SK-N-DZ (cell line): ENCODE results near the gene RASA3.
"Not testable (repeated sequence)": the region's sequence is repeated elsewhere in the genome, so short reads cannot be mapped to it uniquely, and the experiment has no call there.

Experiments
- DNase-seq: peaks from one replicate; pipeline ENCODE4 v3.0.0-alpha.2; 2015; ENCODE audit warnings: low spot score

The RASA3 gene

GRCh38 chr13:114081761-114082681, 50.4 kb downstream of the RASA3 start:
- DNase-seq, result no peak

- DNase-seq, result no peak
Observed at GRCh38 chr13:114080739-114081561, 51.5 kb downstream of the RASA3 start.

DNA sequence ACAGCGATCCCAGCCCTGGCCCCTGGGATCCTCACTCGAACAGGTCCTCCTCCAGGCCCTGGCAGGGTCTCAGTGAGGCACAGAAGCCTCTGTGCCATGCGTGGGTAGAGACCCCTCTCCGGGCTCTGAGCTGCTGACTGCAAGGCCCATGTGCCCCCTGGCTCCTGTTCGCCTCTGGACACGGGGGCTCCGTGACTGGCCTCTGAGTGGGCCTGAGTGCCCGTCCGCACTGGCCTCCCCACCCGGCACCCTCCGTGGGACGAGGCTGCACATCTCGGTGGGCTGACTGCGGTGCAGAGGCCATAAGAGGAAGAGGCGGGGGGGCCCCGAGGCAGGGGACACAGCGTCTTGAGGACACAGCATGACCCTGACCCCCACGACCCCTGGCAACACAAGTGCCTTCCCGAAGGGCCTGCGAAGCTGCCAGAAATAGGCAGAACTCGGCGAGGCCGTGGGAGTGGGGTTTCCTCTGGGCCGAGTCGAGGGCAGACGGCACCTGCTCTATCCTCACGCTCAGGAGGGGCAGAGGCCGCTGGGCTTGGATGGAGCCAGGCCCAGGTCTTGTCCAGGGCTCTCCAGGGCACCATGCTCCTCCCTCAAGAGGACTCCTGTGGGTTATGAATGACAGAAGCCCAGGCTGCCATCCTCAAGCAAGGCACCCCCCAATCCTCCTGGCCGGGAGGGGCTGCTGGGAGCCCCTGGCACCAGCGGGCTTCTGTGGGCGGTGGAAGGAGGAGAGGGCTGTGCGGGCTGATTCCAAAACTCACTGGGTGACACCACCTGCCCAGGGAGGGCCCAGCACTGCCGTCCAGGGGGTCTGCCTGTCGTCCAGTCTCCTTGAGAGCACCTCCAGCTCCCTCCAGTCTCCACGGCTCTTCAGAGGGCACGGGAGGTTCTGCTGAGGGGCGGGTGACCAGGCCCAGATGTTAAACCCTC, 52.6 kb downstream of the RASA3 start:
- DNase-seq, result no peak

GRCh38 chr13:114078461-114079451, 53.7 kb downstream of the RASA3 start:
- no peak for DNase-seq

- peak; percentile 83 for DNase-seq
Observed at GRCh38 chr13:114077933-114078325, 54.5 kb downstream of the RASA3 start.

DNA sequence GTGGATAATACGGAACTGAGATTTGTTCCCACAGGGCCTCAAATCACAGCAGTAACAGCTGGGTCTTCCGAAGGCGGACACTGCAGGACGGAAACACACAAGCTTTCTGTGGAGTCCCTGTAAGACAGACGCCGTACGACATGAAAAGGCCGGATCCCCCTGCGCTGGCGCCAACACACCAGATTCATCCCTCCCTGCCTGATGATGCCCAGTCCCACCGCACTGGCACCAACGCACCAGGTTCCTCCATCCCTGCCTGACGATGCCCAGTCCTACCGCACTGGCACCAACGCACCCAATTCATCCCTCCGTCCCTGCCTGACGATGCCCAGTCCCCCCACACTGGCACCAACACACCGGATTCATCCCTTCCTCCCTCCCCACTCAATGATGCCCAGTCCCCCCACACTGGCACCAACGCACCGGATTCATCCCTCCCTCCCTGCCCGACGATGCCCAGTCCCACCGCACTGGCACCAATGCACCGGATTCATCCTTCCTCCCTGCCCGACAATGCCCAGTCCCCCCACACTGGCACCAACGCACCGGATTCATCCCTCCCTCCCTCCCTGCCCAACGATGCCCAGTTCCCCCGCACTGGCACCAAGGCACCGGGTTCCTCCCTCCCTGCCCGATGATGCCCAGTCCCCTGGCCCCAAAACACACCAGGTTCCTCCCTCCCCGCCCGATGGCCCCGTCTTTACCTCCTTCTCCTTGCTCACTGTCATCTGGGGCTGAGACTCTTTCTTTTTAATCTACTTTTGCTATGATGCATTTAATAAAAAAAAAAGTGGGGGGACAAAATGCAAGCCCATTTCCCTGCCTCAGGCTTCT, 55.1 kb downstream of the RASA3 start:
- no peak for DNase-seq

DNA sequence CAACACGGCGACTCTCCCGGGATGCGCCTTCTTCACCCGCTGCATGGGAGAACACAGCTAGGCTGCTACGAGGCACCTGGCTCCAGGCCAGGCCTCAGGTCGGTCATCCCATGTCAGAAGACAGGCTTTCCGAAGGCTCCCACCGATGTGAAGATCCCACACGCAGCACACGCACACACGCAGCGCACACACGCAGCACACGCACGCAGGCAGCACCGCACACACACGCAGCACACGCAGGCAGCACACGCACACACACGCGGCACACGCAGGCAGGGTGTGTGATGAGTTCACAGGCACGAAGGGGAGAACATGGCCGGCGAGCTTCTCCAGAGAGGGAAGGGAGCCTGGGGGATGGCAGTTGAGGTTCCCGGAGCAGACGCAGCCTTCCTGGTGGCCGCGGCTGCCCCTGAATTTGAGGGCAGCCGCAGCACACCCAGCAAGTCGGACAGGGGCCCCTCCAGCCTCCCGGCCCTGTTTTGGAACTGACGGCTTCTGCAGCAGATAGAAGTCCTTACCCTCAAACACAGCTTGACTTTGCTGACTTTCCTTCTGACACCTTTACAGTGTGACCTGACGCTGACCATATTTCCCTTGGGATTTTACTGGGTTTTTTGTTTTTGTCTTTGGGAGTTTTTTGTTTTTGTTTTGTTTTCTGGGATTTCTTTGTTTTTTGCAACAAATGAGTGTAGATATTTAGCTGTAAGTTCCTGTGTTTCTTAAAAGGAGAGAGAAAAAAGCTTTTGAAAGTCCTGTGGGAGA, 55.9 kb downstream of the RASA3 start:
- no peak for DNase-seq

DNA sequence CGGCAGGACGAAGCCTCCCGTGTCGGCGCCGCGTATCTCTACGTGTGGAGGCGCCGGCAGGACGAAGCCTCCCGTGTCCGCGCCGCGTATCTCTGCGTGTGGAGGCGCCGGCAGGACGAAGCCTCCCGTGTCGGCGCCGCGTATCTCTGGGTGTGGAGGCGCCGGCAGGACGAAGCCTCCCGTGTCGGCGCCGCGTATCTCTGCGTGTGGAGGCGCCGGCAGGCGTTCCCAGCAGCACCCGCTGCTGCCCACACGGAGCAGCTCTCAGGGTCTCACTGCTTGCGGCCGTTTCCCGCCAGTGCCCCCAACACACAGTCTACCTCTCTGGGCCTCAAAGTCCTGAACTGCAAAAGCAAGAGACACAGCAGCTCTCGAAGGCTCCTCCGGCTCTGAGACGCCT, 56.6 kb downstream of the RASA3 start:
- not testable (repeated sequence) for DNase-seq

GRCh38 chr13:114074671-114075315, 57.6 kb downstream of the RASA3 start:
- DNase-seq, result no peak

DNA sequence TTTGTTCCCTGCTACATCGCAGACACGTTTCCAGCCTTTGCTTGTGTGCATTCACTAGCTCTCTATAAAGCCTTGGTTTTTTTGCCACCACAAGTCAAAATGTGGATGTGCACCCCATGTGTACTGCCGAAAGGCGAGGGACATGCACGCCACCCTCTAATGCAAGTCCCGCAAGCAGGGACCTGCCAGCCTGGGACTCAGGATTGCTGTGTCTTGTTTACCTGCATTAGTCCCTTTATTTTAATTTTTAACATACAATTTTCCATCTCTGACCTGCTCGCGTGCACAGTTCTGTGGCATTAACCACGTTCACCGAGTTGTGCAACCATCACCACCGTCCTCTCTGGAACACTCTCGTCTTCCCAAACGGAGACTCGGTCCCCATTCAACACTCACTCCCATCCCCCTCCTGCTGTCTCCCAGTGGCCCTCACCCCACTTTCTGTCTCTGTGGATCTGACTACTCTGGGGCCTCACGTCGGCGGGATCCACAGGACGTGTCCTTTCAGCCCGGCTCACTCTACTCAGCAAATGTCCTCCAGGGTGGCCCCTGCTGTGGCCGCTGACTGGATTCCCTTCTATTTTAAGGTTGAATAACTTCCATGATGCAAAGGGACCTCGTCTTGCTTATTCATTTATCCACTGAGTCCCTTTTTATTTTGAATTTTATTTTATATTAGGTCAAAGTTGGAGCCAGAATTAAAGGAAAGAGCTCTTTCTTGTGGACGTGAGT, 58.4 kb downstream of the RASA3 start:
- no peak for DNase-seq

DNA sequence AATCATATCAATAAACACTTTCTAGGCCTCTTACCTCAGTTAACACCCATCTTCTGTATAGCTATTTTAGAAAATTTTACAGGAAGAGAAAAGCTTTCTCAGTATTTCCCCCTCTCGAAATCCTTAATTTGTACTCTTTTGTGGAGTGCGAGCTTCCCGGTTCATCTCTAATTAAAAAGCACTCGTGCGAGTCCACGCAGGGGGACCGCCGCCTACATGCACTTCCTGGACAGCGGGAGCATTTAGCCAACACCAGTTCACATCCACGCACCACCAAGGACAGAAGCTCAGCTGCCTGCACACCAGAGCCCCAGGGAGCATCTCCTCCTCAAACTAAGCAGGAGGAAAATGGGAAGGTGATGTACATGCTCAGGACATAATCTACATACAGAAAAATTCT, 60.0 kb downstream of the RASA3 start:
- no peak for DNase-seq

GRCh38 chr13:114071991-114072390, 60.4 kb downstream of the RASA3 start:
- no peak for DNase-seq

GRCh38 chr13:114071410-114071809, 61.0 kb downstream of the RASA3 start:
- no peak for DNase-seq

DNA sequence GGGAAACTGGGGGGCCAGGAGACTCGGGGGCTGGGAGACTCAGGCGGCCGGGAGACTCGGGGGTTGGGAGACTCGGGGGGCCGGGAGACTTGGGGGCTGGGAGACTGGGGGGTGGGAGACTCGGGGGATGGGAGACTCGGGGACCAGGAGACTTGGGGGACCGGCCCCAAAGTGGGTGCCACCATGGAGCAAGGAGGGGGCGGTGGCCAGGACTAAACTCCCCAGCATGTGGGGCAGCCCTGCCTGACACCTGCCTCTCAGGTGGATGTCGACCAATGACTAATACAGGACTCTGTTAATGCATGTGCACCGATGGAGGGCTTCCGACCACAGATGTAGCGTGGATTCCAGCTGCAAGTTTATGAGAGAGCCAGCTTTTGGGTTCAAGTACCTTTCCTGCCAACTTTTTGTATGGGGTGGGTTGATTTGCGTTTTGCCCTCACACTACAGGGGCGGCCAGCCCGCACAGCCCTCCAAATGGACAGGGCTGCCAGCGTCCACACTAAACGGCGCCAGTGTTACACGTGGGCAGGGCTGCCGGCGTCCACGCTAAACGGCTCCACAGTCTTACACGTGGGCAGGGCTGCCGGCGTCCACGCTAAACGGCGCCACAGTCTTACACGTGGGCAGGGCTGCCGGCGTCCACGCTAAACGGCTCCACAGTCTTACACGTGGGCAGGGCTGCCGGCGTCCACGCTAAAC, 62.2 kb downstream of the RASA3 start:
- no peak for DNase-seq

- DNase-seq, result no peak
Observed at GRCh38 chr13:114069376-114070097, 62.9 kb downstream of the RASA3 start.
